SH-SY5Y (cell line): ENCODE measurements around the gene LTBP1.

ENCODE experiments used
- GATA2 ChIP-seq: IDR thresholded peaks from 2 replicates; pipeline ENCODE4 v1.6.1; 2011; ENCODE audit warnings: mild to moderate bottlenecking, low read depth, low read length
- GATA3 ChIP-seq: IDR thresholded peaks from 2 replicates; pipeline ENCODE4 v1.6.1; 2011; ENCODE audit warnings: low read depth, mild to moderate bottlenecking, low read length, moderate library complexity

The LTBP1 gene

DNA sequence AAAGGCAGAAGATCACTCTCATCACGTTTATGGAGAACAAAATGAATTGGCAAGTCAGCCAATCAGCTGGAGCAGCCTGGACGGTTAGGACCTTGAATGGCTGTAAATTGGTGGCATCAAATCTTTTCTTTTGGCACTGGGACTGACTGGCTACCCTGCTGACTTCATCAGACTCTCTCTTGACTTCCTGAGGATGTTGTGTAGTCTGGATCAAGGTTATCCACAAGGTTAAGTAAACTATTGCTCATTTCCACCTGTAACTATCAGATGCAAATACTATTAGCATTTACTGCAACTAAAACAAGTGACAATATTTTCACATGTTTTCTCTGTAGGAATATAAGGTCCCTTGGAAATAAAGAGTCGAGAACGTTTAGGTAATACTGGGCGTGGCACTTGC lies 395.4 kb downstream of the LTBP1 start:
- no peak for TF ChIP-seq GATA2
- TF ChIP-seq GATA3: no peak

DNA sequence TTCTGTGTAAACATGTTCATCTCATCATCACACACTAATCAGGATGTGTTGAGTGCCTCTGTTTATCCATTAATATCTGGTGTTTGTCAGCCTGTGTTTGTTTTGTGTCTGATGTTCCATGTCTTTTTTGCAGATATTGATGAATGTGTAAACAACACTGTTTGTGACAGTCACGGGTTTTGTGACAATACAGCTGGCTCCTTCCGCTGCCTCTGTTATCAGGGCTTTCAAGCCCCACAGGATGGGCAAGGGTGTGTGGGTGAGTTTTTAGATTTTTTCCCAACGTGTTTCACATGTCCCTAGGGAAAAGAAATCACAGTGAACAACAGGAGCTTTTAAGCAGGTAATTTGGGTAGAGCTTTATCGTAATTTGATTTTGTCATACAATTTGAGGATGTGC lies 396.0 kb downstream of the LTBP1 start:
- TF ChIP-seq GATA2 (no peak), GATA3 (no peak)

DNA sequence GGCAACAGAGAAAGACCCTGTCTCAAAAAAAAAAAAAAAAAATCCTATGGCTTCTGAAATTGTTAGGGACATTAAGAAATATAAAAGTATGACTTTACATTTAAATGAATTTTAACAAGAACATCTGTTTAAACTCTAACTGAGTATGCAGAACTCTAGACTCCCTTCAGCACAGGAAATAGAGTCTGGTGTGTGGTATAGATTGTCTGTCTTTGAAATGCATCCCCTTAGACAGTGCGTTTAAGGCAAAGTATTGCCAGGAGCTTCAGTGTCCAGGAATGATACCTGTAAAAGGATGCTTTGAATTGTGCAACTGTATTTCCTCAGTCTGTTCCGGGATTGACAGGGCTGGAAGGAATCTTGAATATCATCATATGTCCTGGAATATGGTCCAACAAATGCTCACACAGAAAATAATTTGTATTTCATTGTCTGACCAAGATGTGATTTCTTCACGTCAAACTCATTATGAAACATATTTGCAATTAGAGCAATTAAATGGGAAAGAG lies 396.7 kb downstream of the LTBP1 start:
- no peak for TF ChIP-seq GATA3
- TF ChIP-seq GATA2: no peak

DNA sequence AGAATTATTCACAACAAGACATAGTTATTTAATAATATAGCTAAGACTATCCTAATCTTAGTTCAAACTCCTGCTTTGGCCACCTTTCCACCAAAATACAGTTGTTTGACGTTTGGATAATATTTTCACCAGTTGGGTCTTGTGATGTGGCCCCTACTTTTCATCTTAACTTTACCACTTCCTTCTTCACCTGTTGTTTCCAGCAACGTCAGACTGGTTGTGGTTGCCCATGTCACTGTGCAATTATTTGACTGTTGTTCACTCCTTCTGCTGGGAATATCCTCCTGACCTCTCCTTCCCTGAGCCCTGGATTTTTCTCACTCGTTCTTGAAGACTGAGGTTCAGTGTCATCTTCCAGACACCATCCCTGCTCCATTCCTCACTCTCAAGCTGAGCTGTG lies 397.5 kb downstream of the LTBP1 start:
- TF ChIP-seq GATA2: no peak
- no peak for TF ChIP-seq GATA3

DNA sequence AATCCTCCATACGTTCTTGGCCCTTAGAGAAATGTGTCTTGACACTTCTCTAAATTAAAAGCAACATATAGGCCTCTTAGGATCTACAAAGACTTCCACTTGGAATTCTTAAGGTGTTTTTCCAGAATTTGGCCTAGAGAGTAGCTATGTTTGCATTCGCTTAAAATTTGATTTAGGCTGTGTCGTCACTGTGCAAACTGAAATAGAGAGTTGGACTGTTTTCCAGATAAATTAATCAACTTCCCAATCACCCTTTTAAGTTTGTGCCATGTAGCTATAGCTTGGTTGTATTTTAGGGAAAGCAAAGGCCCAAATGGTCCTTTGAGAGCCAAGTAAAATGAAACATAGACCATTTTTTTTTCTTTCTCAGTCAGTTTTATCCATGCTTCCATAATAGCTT lies 401.1 kb downstream of the LTBP1 start:
- TF ChIP-seq GATA2 (no peak), GATA3 (no peak)

DNA sequence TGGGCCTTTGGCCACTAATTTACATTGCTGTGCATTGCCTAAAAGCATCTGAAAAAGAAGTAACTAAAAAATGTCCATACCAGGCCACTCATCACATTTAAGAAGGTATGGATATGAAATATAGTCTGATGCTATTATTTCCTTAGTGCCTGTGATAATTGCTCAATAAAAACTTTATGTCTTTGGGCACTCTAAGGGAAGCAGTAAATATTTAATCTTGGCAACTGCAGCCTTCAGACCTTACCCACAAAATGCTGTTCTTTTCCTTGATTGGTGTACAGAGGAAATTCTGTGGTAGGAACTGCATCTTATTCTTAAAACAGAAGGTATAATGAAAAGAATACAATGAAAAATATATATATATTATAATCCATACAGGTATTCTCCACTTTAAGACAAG lies 403.9 kb downstream of the LTBP1 start:
- no peak for TF ChIP-seq GATA2
- TF ChIP-seq GATA3: no peak

DNA sequence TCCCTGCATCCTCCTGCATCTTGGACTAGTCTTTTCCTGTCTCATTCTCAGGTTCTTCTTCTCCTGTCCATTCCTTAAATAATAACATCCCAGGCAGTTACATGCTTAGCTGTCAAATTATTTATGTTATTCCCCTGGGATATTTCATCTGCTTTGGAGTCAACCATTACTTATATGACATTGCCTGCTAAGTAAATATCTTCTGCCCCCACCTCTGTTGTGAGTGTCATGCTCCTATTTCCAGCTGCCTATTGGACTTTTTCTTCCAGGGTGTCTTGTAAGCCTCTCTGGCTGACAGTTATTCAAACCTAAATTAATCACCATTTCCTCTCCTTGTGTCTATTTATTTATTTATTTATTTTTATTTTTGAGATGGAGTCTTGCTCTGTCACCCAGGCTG lies 405.0 kb downstream of the LTBP1 start:
- no peak for TF ChIP-seq GATA3
- TF ChIP-seq GATA2: no peak

DNA sequence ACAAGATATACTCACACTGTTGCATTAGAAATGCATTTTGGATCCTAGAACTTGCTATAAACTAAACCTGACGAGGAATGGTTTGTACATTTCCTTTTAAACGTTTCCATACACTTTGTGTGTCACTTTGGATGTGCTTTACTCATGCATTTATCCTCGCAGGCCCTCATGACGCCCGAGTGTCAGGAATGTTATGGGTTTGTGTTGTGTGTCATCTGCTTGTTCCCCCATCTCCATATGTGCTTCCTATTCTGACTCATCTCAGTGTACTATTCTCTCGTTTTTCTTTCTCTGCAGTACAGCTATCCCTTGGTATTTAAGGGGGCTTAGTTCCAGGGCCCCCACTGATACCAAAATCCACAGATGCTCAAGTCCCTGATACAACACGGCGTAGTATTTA lies 408.2 kb downstream of the LTBP1 start:
- TF ChIP-seq GATA3 (no peak), GATA2 (no peak)

DNA sequence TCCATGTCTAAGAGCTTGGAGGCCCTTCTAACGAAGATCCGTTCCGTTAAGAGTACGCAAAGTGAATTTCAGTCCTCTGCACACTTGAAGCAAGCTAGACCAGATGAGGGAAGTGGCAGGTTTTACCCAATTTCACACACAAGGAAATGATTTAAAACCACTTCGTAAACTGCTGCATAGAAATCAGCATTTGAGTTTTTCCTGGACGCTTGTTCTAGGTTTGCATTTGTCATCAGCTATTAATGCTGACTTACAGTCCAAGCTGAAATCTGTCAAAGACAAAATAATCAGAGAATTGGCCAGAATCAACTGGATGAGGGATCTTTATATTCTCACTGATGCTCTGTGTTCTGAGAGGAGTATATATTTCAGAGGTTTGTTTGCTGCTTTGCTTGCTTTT lies 412.1 kb downstream of the LTBP1 start:
- TF ChIP-seq GATA2: no peak
- TF ChIP-seq GATA3: no peak

DNA sequence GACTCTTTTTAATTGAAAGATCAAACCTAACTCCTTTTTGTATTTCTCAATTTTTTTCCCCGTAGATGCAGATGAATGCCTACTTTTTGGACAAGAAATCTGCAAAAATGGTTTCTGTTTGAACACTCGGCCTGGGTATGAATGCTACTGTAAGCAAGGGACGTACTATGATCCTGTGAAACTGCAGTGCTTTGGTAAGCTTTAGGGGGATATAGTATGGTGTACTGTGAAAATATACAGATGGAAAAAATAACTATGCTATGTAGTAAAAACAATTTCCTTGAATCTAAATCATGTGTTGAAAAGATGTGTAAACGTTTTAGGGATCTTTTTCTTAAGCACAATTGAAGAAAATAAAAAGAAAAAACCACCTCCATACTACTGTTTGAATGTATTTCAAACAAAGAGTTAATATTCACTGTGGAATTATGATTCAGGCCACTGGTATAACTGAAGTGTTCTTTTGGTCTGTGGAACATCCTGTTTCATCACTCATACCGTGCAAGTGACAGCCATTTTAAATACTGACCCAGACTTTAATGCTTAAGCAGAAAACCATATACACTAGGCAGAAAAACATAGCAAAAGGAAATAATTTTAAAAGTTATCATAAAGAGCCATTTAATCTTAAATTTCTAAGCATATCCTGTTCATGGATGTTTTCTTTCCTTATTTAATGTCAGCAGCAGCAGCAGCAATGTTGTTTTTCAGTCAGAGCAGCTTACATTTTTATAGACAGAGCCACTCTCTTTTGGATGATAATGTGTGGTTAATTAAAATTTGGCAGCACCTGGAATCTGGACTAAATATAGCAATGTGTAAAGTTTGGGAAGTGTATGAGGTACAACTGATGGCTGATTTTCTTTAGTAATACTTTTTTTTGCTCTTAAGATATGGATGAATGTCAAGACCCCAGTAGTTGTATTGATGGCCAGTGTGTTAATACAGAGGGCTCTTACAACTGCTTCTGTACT lies 416.9 kb downstream of the LTBP1 start:
- TF ChIP-seq GATA3: no peak

DNA sequence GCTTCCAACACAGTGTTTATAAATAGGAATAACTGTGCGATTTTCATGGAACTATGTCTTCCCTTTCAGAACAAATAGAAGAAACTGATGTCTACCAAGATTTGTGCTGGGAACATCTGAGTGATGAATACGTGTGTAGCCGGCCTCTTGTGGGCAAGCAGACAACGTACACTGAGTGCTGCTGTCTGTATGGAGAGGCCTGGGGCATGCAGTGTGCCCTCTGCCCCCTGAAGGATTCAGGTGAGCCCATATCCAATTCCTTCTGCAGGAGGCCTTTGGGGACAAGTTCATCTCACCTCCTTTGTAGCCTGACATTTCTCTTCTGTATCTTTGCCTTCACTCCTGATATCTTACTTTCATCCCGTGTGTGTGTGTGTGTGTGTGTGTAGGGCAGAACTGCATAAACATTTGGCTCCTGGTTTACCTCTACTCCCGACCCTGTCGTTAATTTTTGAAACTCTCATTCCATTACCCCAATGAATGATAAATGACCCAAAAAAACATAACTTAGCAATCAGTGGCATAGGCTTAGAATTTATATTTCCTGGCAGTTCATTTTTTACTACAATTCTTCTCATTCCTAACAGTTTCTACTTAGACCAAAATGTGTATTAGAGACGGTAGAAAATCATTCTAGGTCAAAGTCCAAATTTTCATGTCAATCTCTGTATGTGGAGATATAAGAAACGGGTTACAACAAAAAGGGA lies 418.7 kb downstream of the LTBP1 start:
- no peak for TF ChIP-seq GATA2
- TF ChIP-seq GATA3: no peak

DNA sequence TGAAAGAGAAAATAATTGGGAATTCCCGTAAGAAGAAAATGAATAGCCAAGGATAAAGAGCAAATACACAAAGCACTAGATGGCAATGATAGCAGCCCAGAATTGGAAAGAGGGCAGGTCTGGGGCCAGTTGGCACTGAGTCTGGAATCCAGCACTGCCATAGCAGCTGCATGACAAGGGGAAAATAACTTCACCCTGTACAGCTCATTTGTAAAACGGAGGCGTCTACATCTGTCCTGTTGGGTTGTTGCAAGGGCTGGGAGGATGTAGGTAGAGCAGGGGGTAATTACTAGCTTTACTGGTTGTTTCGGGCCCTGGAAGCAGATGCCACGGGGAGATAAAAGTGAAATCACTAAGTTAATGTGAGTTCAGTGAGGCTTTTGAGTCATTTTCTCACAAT lies 419.7 kb downstream of the LTBP1 start:
- TF ChIP-seq GATA3 (no peak), GATA2 (no peak)

DNA sequence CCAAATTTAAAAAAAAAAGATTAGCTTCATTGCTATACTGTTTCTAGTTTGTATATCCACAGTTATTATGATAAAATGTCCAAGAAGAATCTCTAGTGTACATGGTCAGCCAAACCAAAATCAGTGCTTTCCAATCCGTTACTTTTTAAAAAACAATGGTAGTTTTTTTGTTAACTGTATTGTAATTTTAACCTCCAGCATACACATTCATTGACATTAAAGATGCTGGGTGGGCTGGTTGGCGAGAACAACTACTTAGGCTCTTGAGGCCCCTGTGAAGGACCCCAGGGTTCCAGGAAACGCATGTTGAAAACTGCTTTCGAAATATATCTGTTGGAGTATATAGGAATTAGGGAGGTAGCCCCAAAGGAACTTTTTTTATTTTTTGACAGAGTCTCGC lies 422.4 kb downstream of the LTBP1 start:
- no peak for TF ChIP-seq GATA2
- TF ChIP-seq GATA3: no peak

DNA sequence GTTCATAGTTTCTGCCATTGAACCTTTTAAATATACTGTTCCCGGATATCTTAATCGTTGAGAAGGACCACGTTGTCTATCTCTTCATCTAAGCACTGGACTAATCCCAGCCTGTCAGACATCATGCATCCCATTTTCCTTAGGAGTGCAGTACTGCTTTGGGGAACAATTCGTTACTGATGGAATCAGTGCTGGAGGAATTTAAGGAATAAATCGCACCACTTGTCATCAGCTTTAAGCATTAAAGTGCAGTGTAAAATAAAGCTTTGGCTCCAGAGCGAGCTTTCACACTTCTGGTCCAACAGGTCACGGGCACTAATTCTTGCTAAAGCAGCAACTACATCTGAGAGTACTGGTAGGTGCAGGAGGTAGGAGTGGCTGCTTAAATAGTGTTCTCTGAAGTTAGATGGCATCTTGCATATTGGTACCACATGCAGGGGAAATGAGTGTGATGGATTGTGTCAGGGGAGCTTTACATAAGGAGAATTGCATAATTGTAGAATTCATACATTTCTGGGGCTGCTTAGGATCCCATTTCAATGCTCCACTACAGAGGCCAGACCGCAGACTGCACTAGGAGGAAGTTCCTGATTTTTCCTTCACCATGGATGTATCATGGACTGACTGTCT lies 424.0 kb downstream of the LTBP1 start:
- no peak for TF ChIP-seq GATA2
- no peak for TF ChIP-seq GATA3
